Astrocyte (in vitro differentiated cells and primary cell): Measurements from ENCODE around the gene EGFL8. TPM values are rescaled to one million over a fixed set of nuclear protein-coding genes. Genes with fewer than 3 reads are reported as not detected.
"Not testable (repeated sequence)": the region's sequence is repeated elsewhere in the genome, so short reads cannot be mapped to it uniquely, and the experiment has no call there.

Experiments
- DNase-seq: peaks from one replicate; pipeline ENCODE4 v3.0.0-alpha.2; 2010; ENCODE audit warnings: low read depth
- FAIRE-seq: peaks from 2 replicates; lab custom pipeline; 2011; peaks lifted over from hg19 to GRCh38; lab: Jason Lieb, UNC
- H2AFZ ChIP-seq: 2 replicates; pipeline ENCODE4 v1.6.0; 2012; ENCODE audit warnings: low read depth, low read length, inconsistent platforms
- H3K27ac ChIP-seq: 2 replicates; pipeline ENCODE4 v1.5.1; 2011; ENCODE audit warnings: low read depth, low read length, inconsistent platforms
- H3K27me3 ChIP-seq: 2 replicates; pipeline ENCODE4 v1.6.0; 2011; ENCODE audit warnings: low read length, inconsistent platforms; ENCODE audit not compliant: insufficient read depth
- H3K36me3 ChIP-seq: 2 replicates; pipeline ENCODE4 v1.5.1; 2011; ENCODE audit warnings: low read length, inconsistent platforms; ENCODE audit not compliant: insufficient read depth
- H3K4me1 ChIP-seq: 2 replicates; pipeline ENCODE4 v1.5.1; 2011; ENCODE audit warnings: low read length, inconsistent platforms; ENCODE audit not compliant: insufficient read depth
- H3K4me2 ChIP-seq: 2 replicates; pipeline ENCODE4 v1.6.0; 2012; ENCODE audit warnings: low read length, inconsistent platforms
- H3K4me3 ChIP-seq: 2 replicates; pipeline ENCODE4 v1.5.1; 2011; ENCODE audit warnings: low read depth, mild to moderate bottlenecking, low read length, inconsistent platforms; ENCODE audit not compliant: insufficient read depth
- H3K79me2 ChIP-seq: 2 replicates; pipeline ENCODE4 v1.6.0; 2012; ENCODE audit warnings: mild to moderate bottlenecking, low read length, inconsistent platforms; ENCODE audit not compliant: insufficient read depth
- H3K9ac ChIP-seq: 2 replicates; pipeline ENCODE4 v1.6.0; 2012; ENCODE audit warnings: mild to moderate bottlenecking, low read length, inconsistent platforms
- H3K9me3 ChIP-seq: 2 replicates; pipeline ENCODE4 v1.5.1; 2012; ENCODE audit warnings: low read depth, mild to moderate bottlenecking, low read length, inconsistent platforms; ENCODE audit not compliant: insufficient read depth
- H4K20me1 ChIP-seq: 2 replicates; pipeline ENCODE4 v1.6.0; 2012; ENCODE audit warnings: low read length, inconsistent platforms; ENCODE audit not compliant: insufficient read depth
- H3K27ac Mint-ChIP-seq: one replicate; pipeline ENCODE4 v1.8.0; 2021; ENCODE audit warnings: mild to moderate bottlenecking, mixed read lengths; ENCODE audit not compliant: unreplicated experiment
- H3K27me3 Mint-ChIP-seq: one replicate; pipeline ENCODE4 v1.8.0; 2021; ENCODE audit warnings: low read depth, mixed read lengths; ENCODE audit not compliant: unreplicated experiment
- H3K36me3 Mint-ChIP-seq: one replicate; pipeline ENCODE4 v1.8.0; 2021; ENCODE audit warnings: low read depth, mixed read lengths; ENCODE audit not compliant: unreplicated experiment
- H3K4me1 Mint-ChIP-seq: one replicate; pipeline ENCODE4 v1.8.0; 2021; ENCODE audit warnings: low read depth, mixed read lengths; ENCODE audit not compliant: unreplicated experiment
- H3K4me3 Mint-ChIP-seq: one replicate; pipeline ENCODE4 v1.8.0; 2021; ENCODE audit warnings: mild to moderate bottlenecking, moderate library complexity, mixed read lengths; ENCODE audit not compliant: unreplicated experiment
- H3K9me3 Mint-ChIP-seq: one replicate; pipeline ENCODE4 v1.8.0; 2021; ENCODE audit warnings: mild to moderate bottlenecking, mixed read lengths; ENCODE audit not compliant: unreplicated experiment
- CTCF ChIP-seq: IDR thresholded peaks from 2 replicates; pipeline ENCODE4 v1.5.1; 2011; ENCODE audit warnings: low read depth, mild to moderate bottlenecking, inconsistent platforms, low read length, moderate library complexity; ENCODE audit not compliant: insufficient read depth
- EZH2 ChIP-seq: IDR thresholded peaks from 2 replicates; pipeline ENCODE4 v1.6.1; 2012; ENCODE audit warnings: mild to moderate bottlenecking, low read length, inconsistent platforms; ENCODE audit not compliant: insufficient read depth
- total RNA-seq: library from RNA; stranded (reverse); gene quantifications from 2 replicates; pipeline ENCODE4 v1.2.1, GENCODE V29; 2021

The EGFL8 gene
- total RNA-seq, 1 donor from 2014 or later = 13.3 TPM

DNA sequence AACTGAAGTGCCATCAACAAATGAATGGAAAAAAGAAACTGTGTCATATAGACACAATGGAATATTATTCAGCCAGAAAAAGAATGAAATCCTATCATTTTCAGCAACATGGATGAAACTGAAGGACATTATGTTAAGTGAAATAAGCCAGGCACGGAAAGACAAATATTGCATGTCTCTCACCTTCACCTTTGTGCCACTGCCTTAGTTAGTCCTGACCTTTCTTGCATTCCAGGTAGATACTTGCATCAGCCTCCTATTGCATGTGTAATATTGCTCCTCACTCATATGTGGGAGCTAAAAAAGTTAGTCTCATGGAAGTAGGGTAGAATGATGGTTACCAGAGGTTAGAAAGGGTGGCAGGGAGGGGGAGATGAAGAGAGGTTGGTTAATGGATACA lies 44.6 kb downstream of the EGFL8 start:
- no peaks in the 10 kb centered on the region for H3K79me2 ChIP-seq
- H3K36me3 ChIP-seq = no peaks in the 10 kb centered on the region
- no peak for DNase-seq
- Mint-ChIP-seq H3K27me3 (peaks cover 22% of the 10 kb centered on the region), H3K9me3 (peaks cover 2% of the 10 kb centered on the region), H3K4me3 (no peak overlapping the region), H3K36me3 (peaks cover 3% of the 10 kb centered on the region), H3K4me1 (no peaks in the 10 kb centered on the region), H3K27ac (no peak overlapping the region)
- no peaks in the 10 kb centered on the region for H4K20me1 ChIP-seq
- H3K4me3 ChIP-seq = no peak overlapping the region
- no peak overlapping the region for H2AFZ ChIP-seq
- H3K27ac ChIP-seq = no peak overlapping the region
- no peaks in the 10 kb centered on the region for H3K9me3 ChIP-seq
- no peaks in the 10 kb centered on the region for H3K27me3 ChIP-seq
- H3K4me1 ChIP-seq = no peaks in the 10 kb centered on the region
- no peak for TF ChIP-seq CTCF
- no peak for TF ChIP-seq EZH2
- FAIRE-seq = no peak
- H3K4me2 ChIP-seq = no peak overlapping the region
- H3K9ac ChIP-seq = no peak overlapping the region

DNA sequence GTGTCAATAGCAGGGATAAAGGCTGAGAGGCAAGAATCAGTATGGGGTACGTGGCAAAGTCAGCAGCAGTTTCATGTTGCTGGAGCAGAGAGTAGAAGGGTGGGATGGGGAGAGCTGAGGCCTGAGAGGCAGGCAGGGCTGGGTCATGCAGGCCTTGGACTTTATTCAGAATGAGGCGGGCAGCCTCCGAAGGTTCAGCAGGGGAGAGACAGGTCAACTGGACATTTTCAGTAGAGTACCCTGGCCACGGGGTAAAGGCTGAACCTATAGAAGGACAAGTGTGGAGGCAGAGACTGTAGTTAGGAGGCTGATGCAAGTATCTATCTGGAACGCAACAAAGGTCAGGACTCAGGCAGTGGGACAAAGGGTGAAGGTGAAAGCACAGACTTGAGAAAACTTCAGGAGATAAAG lies 45.8 kb downstream of the EGFL8 start:
- H3K27me3 ChIP-seq = no peaks in the 10 kb centered on the region
- H3K27ac Mint-ChIP-seq = no peak overlapping the region
- H4K20me1 ChIP-seq = no peaks in the 10 kb centered on the region
- FAIRE-seq = no peak
- peaks cover 21% of the 10 kb centered on the region for H3K27me3 Mint-ChIP-seq
- no peak overlapping the region for H3K4me2 ChIP-seq
- H3K4me3 Mint-ChIP-seq = no peak overlapping the region
- H3K4me1 ChIP-seq = no peaks in the 10 kb centered on the region
- no peaks in the 10 kb centered on the region for H3K36me3 Mint-ChIP-seq
- H3K4me3 ChIP-seq = no peak overlapping the region
- H3K79me2 ChIP-seq = no peaks in the 10 kb centered on the region
- H2AFZ ChIP-seq = no peak overlapping the region
- DNase-seq = no peak
- H3K9ac ChIP-seq = no peak overlapping the region
- TF ChIP-seq EZH2 = no peak
- TF ChIP-seq CTCF = no peak
- H3K27ac ChIP-seq = no peak overlapping the region
- H3K4me1 Mint-ChIP-seq = no peaks in the 10 kb centered on the region
- no peaks in the 10 kb centered on the region for H3K9me3 ChIP-seq
- H3K9me3 Mint-ChIP-seq = peaks cover 2% of the 10 kb centered on the region
- no peaks in the 10 kb centered on the region for H3K36me3 ChIP-seq

GRCh38 chr6:32211432-32211831 lies 47.0 kb downstream of the EGFL8 start:
- not testable (repeated sequence) for H4K20me1 ChIP-seq, H3K27ac Mint-ChIP-seq, H3K4me3 ChIP-seq, H3K27ac ChIP-seq, H3K4me2 ChIP-seq, H3K27me3 ChIP-seq, H3K4me3 Mint-ChIP-seq, H3K9ac ChIP-seq, H3K4me1 Mint-ChIP-seq, H2AFZ ChIP-seq, DNase-seq, H3K9me3 Mint-ChIP-seq, H3K36me3 ChIP-seq, H3K79me2 ChIP-seq, FAIRE-seq, H3K4me1 ChIP-seq, H3K9me3 ChIP-seq, H3K36me3 Mint-ChIP-seq
- H3K27me3 Mint-ChIP-seq = peaks cover 24% of the 10 kb centered on the region
